ENCODE results near the gene ZFYVE19. TPM values are rescaled to one million over a fixed set of nuclear protein-coding genes. Genes with fewer than 3 reads are reported as not detected.

ZFYVE19 gene
- total and polyA plus RNA-seq, 2 of the 13 experiments (the other 11 are each of a cell fraction or from before 2014, with no cell fraction given), result 23.3 to 44.0 TPM

DNA sequence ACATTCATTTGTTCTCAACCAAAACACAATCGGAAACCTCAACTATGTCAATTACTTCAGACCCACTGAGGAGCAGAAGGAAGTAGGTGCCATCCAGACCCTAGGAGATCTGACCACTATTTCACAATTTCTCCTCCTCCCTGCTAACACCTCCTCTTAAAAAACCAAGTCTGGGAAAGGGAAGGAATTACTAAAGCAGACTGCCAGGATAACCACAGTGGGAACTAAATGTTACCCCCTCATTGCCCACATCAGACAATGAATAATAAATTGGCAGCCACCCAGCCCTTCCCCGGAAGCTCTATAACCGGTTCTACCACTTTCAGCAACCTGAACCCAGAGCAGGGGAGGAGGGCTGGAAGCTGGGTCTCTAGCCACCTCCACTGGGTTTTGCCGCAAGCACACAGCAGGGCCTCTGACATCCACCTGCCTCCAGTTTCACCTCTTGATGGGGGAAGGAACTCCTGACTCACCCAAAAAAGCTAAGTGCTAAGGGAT is 19.5 kb upstream of the ZFYVE19 start (continued):
- TF ChIP-seq ZZZ3 (CRISPR knock-in tag; IDR thresholded peaks at IDR 0.05; ENCODE audit: borderline replicate concordance) (no peak), DMAP1 (CRISPR knock-in tag; IDR thresholded peaks at IDR 0.05) (no peak), RAD21 (CRISPR knock-in tag; IDR thresholded peaks at IDR 0.05) (no peak), SETDB1 (CRISPR knock-in tag; IDR thresholded peaks at IDR 0.05; ENCODE audit: borderline replicate concordance) (no peak)

DNA sequence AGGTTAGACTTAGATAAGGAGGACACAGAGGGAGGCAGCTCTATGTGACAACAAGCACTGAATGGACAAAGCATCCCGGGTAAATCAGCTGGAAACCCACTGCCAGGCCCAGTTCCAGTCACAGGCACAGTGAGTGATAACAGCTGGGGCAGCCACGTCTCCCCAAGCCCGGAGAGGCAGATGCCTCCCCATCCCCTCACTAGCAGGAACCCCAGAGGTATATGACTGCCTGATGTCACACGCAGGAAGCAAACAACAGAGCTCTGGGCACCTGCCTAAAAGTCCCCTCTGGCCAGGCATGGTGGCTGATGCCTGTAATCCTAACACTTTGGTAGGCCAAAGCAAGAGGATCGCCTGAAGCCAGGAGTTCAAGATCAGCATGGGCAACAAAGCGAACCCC is 18.9 kb upstream of the ZFYVE19 start:
- ChIA-PET POLR2A (interaction anchor here (0.6 kb wide), 1 partner anchor 335 kb away, joined by 3 read pairs; no protein-coding TSS in a partner anchor), CTCF (ENCODE audit: low intra/inter-chr PET ratio, low total read pairs) (no interaction called here)
- Histone ChIP-seq H3K27ac (ENCODE audit: extremely low read length, insufficient read depth, low read length) (no peak overlapping the region), H3K9ac (ENCODE audit: insufficient read depth, low read depth, low read length) (no peak overlapping the region), H3K27me3 (ENCODE audit: control insufficient read depth in 1 of 2, insufficient read depth in 2 of 2, low read length in 2 of 2) (no peaks in the 10 kb centered on the region), H3K36me3 (replicated peaks in 1 of 2; ENCODE audit: control insufficient read depth in 1 of 2, insufficient read depth in 2 of 2, low read length in 2 of 2) (0 out of 5 replicates have a peak, but pooled peaks cover 0 to 4% of the 10 kb centered on the region in 2 experiments), H3K4me3 (replicated peaks in 1 of 3; ENCODE audit: insufficient read depth in 1 of 3, low read depth in 2 of 3, low read length in 3 of 3) (no peak overlapping the region), H3K4me1 (ENCODE audit: insufficient read depth, low read length) (peaks cover 44% of the 10 kb centered on the region), H2AFZ (ENCODE audit: low read length) (no peak overlapping the region), H3K4me2 (ENCODE audit: low read depth, low read length) (no peak overlapping the region), H3K79me2 (ENCODE audit: insufficient read depth, low read length) (peaks cover 15% of the 10 kb centered on the region), H3K9me3 (ENCODE audit: low read length) (no peaks in the 10 kb centered on the region), H4K20me1 (ENCODE audit: insufficient read depth, low read length) (no peaks in the 10 kb centered on the region)
- no peak for TF ChIP-seq HES4 (CRISPR knock-in tag; IDR thresholded peaks at IDR 0.05; ENCODE audit: borderline replicate concordance)
- TF ChIP-seq ZNF383 (CRISPR knock-in tag; IDR thresholded peaks at IDR 0.05; ENCODE audit: borderline replicate concordance), result no peak
- 85% methylated on average over 3 of the region's 6 CpGs for WGBS (ENCODE audit: low lambda C conversion rate)
- DNase-seq (ENCODE audit: low spot score) (no peak), FAIRE-seq (no peak), ATAC-seq (no peak)
- in situ Hi-C loops (cut with HindIII; ENCODE audit: extremely low pct_ligation_motif_present, low pct_unique_long_range_greater_than_20kb), result no loop called here
- BruUV-seq (replicated peaks), result no TSS peak
- intact Hi-C loops (cut with micrococcal nuclease; ENCODE audit: unreplicated experiment), result no loop called here

DNA sequence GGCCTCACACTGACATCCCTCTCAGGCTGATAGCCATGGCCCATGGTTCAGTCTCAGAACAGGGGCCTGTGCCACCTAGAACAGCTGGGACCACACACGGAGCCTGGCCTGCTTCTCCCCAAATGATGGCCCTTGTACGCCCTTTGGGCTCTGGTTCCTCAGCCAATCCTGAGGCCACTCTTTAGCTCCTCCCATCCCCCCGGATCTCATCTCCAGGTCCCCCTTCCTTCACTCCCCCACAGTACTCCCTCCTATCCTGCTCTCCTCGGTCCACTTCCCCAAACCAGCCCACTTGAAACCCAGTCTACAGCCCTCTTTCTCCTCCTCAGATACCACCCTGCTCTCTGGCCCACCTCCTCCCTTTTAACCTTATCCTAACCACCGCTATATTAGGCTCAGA is 17.8 kb upstream of the ZFYVE19 start:
- DNase-seq (ENCODE audit: low spot score), result no peak
- Histone ChIP-seq H3K9ac (ENCODE audit: insufficient read depth, low read depth, low read length) (no peak overlapping the region), H3K36me3 (replicated peaks in 1 of 2; ENCODE audit: control insufficient read depth in 1 of 2, insufficient read depth in 2 of 2, low read length in 2 of 2) (0 out of 5 replicates have a peak, but pooled peaks cover 0 to 4% of the 10 kb centered on the region in 2 experiments), H3K4me3 (replicated peaks in 1 of 3; ENCODE audit: insufficient read depth in 1 of 3, low read depth in 2 of 3, low read length in 3 of 3) (no peak overlapping the region), H2AFZ (ENCODE audit: low read length) (no peak overlapping the region), H3K4me2 (ENCODE audit: low read depth, low read length) (no peak overlapping the region), H3K4me1 (ENCODE audit: insufficient read depth, low read length) (peaks cover 55% of the 10 kb centered on the region), H3K27me3 (ENCODE audit: control insufficient read depth in 1 of 2, insufficient read depth in 2 of 2, low read length in 2 of 2) (no peaks in the 10 kb centered on the region), H3K79me2 (ENCODE audit: insufficient read depth, low read length) (peaks cover 18% of the 10 kb centered on the region), H3K9me3 (ENCODE audit: low read length) (no peaks in the 10 kb centered on the region), H4K20me1 (ENCODE audit: insufficient read depth, low read length) (no peaks in the 10 kb centered on the region), H3K27ac (ENCODE audit: extremely low read length, insufficient read depth, low read length) (no peak overlapping the region)
- in situ Hi-C loops (cut with HindIII; ENCODE audit: extremely low pct_ligation_motif_present, low pct_unique_long_range_greater_than_20kb), result no loop called here
- POLR2A ChIA-PET, result no interaction called here
- intact Hi-C loops (cut with micrococcal nuclease; ENCODE audit: unreplicated experiment), result no loop called here
- ATAC-seq, result no peak
- no peak for FAIRE-seq
- BruUV-seq (replicated peaks), result no TSS peak
- CTCF ChIA-PET (ENCODE audit: low intra/inter-chr PET ratio, low total read pairs), result no interaction called here
- WGBS (ENCODE audit: low lambda C conversion rate), result 97% methylated on average over 5 of the region's 5 CpGs
- TF ChIP-seq, protein P1, sequence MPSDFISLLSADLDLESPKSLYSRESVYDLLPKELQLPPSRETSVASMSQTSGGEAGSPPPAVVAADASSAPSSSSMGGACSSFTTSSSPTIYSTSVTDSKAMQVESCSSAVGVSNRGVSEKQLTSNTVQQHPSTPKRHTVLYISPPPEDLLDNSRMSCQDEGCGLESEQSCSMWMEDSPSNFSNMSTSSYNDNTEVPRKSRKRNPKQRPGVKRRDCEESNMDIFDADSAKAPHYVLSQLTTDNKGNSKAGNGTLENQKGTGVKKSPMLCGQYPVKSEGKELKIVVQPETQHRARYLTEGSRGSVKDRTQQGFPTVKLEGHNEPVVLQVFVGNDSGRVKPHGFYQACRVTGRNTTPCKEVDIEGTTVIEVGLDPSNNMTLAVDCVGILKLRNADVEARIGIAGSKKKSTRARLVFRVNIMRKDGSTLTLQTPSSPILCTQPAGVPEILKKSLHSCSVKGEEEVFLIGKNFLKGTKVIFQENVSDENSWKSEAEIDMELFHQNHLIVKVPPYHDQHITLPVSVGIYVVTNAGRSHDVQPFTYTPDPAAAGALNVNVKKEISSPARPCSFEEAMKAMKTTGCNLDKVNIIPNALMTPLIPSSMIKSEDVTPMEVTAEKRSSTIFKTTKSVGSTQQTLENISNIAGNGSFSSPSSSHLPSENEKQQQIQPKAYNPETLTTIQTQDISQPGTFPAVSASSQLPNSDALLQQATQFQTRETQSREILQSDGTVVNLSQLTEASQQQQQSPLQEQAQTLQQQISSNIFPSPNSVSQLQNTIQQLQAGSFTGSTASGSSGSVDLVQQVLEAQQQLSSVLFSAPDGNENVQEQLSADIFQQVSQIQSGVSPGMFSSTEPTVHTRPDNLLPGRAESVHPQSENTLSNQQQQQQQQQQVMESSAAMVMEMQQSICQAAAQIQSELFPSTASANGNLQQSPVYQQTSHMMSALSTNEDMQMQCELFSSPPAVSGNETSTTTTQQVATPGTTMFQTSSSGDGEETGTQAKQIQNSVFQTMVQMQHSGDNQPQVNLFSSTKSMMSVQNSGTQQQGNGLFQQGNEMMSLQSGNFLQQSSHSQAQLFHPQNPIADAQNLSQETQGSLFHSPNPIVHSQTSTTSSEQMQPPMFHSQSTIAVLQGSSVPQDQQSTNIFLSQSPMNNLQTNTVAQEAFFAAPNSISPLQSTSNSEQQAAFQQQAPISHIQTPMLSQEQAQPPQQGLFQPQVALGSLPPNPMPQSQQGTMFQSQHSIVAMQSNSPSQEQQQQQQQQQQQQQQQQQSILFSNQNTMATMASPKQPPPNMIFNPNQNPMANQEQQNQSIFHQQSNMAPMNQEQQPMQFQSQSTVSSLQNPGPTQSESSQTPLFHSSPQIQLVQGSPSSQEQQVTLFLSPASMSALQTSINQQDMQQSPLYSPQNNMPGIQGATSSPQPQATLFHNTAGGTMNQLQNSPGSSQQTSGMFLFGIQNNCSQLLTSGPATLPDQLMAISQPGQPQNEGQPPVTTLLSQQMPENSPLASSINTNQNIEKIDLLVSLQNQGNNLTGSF (CRISPR knock-in tag; IDR thresholded peaks at IDR 0.05), result no peak

All from HepG2 (cell line).